ENCODE measurements around the gene RFTN2. TPM values are rescaled to one million over a fixed set of nuclear protein-coding genes. Genes with fewer than 3 reads are reported as not detected.

RFTN2 gene
- not detected in 2 replicates for total RNA-seq (2011; cell fraction: chromatin; rRNA removed; ENCODE audit: low replicate concordance)
- not detected in 2 replicates for total RNA-seq (2011; cell fraction: nucleolus; rRNA removed)
- not detected in 2 replicates for total RNA-seq (2011; cell fraction: nucleoplasm; rRNA removed)
- total RNA-seq (2014; rRNA removed) (not detected in 2 replicates), total RNA-seq (2014; rRNA removed; fragmentation: Illumina TruSeq; extraction: Trizol) (not detected in 2 replicates), total RNA-seq (2015; rRNA removed; fragmentation: Illumina TruSeq; extraction: Trizol) (0.11 TPM in 1 of 2 replicates, not detected in the other), total RNA-seq (2021) (not detected in 2 replicates), polyA plus RNA-seq (2011; rRNA removed) (not detected in 2 replicates), polyA plus RNA-seq (2014; fragmentation: Illumina TruSeq; extraction: Trizol) (0.04 TPM in 1 of 2 replicates, not detected in the other), polyA plus RNA-seq (2014; fragmentation: Nextera tagmentation; extraction: Ambion mirVana) (under 1 TPM in 1 of 2 experiments, not detected in 1; 0.01 TPM), polyA plus RNA-seq (2014; rRNA removed) (0.05 TPM in 1 of 2 replicates, not detected in the other), polyA minus RNA-seq (2011; rRNA and poly(A)+ RNA removed) (not detected in 2 replicates), Bru-seq, nascent RNA (percentile 11 among the genes with signal in this experiment), BruChase-seq, experiment 1, labeled RNA remaining after a 2-hour chase (percentile 11 among the genes with signal in this experiment), BruChase-seq, experiment 2, labeled RNA remaining after a 6-hour chase (percentile 11 among the genes with signal in this experiment)
- polyA plus RNA-seq (2011; cell fraction: cytosol; rRNA removed) = not detected in 2 replicates
- not detected in 2 replicates for polyA plus RNA-seq (2011; cell fraction: nucleus; rRNA removed)
- polyA plus RNA-seq (2012) = 0.05 and 0.06 TPM in 2 replicates
- polyA minus RNA-seq (2011; cell fraction: cytosol; rRNA and poly(A)+ RNA removed) = not detected in 2 replicates
- polyA minus RNA-seq (2011; cell fraction: nucleus; rRNA and poly(A)+ RNA removed) = not detected in 2 replicates
- long read RNA-seq, experiment 1 = 0 reads
- long read RNA-seq, experiment 2 = 0 reads
- long read RNA-seq, experiment 3 = 0 reads

DNA sequence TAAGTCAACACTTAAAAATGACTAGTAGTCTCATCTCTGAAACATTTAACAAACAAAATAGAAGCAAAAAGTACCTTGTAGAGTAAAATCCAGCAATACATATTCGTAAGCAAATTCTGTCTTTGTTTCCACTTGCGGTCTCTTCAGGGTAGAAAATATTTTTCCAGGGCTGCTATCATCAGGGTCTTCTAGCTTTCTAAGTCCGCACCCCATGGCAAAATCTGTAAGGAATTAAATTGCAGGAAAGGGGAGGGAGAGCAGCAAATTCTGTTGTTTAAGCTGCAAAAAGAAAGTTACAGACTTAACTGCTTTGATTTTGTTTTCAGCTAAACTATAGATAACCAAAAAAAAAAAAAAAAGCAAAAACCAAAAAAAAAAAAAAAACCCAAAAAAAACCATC is at the start of gene RFTN2:
RFTN2 (minus strand) TSS at position 342 of the 400 bp plus-strand sequence; CDS start at position 213, 129 bp downstream.
- ChIA-PET POLR2A (interaction anchor here (0.7 kb wide), 1 partner anchor 362 kb away, joined by 3 read pairs; no protein-coding TSS in a partner anchor), CTCF (ENCODE audit: low intra/inter-chr PET ratio) (no interaction called here)
- ATAC-seq = no peak
- Histone ChIP-seq H3K9me3 (replicated peaks; ENCODE audit: control insufficient read depth, insufficient read depth, low read depth, low read length) (no peaks in the 10 kb centered on the region), H4K20me1 (replicated peaks; ENCODE audit: control insufficient read depth, insufficient read depth, low read length) (no peaks in the 10 kb centered on the region), H3K4me3 (no peak within 1 kb of the TSS), H3K79me2 (ENCODE audit: control insufficient read depth, insufficient read depth, low read length) (no peaks in the 10 kb centered on the region), H2AFZ (ENCODE audit: low read depth, low read length) (no peak within 1 kb of the TSS), H3K9me1 (ENCODE audit: control insufficient read depth, insufficient read depth, low read length) (no peaks in the 10 kb centered on the region), H3K36me3 (ENCODE audit: control insufficient read depth, insufficient read depth, low read length) (no peaks in the 10 kb centered on the region), H3K9ac (ENCODE audit: insufficient read depth in 1 of 2, low read depth in 2 of 2, low read length in 2 of 2) (no peak within 1 kb of the TSS), H3K27me3 (ENCODE audit: control insufficient read depth in 2 of 2, insufficient read depth in 2 of 2, low read length in 2 of 2) (no peaks in the 10 kb centered on the region), H3K4me2 (ENCODE audit: insufficient read depth, low read length) (no peak within 1 kb of the TSS), H3K27ac (ENCODE audit: extremely low read depth, low read depth, low read length) (no peak within 1 kb of the TSS), H3K4me1 (replicated peaks in 1 of 2; ENCODE audit: control insufficient read depth in 2 of 2, insufficient read depth in 2 of 2, low read length in 2 of 2) (no peaks in the 10 kb centered on the region)
- in situ Hi-C loops (cut with MboI) (no loop called here), intact Hi-C loops (cut with micrococcal nuclease) (no loop called here)
- DNase-seq (ENCODE audit: extremely low read depth in 1 of 4, low spot score in 3 of 4) = no peak
- FAIRE-seq = no peak
- no peak for TF ChIP-seq RBM25 (IDR thresholded peaks at IDR 0.05; ENCODE audit: low read depth, low read length, severe bottlenecking)
- TF ChIP-seq ASH1L (IDR thresholded peaks at IDR 0.05; ENCODE audit: borderline replicate concordance, low read depth, partially characterized antibody) = no peak
- TF ChIP-seq CHD7 (IDR thresholded peaks at IDR 0.05; ENCODE audit: low read depth, low read length) = no peak
- peak; percentile 49 for TF ChIP-seq CBX2 (IDR thresholded peaks at IDR 0.05; ENCODE audit: insufficient read depth, low read length, poor library complexity, severe bottlenecking)
- whole genome bisulfite sequencing (ENCODE audit: insufficient coverage, low coverage, missing lambda C conversion rate) = 4% methylated on average over 3 of the region's 3 CpGs
- no TSS peak for BruUV-seq (replicated peaks)

All from K562 (cell line).